T-helper 1 cell treated with Interleukin-12 subunit alpha and Interleukin-12 subunit beta and Interleukin-4 antibody, amounts not matched to agents 30 μg/mL and 1 μg/mL, for 36 hours (primary cell): Measurements from ENCODE around the gene CLASP1.
"Not testable (repeated sequence)": the region's sequence is repeated elsewhere in the genome, so short reads cannot be mapped to it uniquely, and the experiment has no call there.

Experiments used
- H3K27ac Mint-ChIP-seq: one replicate; pipeline ENCODE4 v1.8.0; 2021; ENCODE audit warnings: mild to moderate bottlenecking, mixed read lengths
- H3K27me3 Mint-ChIP-seq: one replicate; pipeline ENCODE4 v1.8.0; 2021; ENCODE audit warnings: low read depth, mixed read lengths
- H3K36me3 Mint-ChIP-seq: one replicate; pipeline ENCODE4 v1.8.0; 2021; ENCODE audit warnings: low read depth, mixed read lengths
- H3K4me1 Mint-ChIP-seq: one replicate; pipeline ENCODE4 v1.8.0; 2021; ENCODE audit warnings: low read depth, mixed read lengths
- H3K4me3 Mint-ChIP-seq: one replicate; pipeline ENCODE4 v1.8.0; 2021; ENCODE audit warnings: mild to moderate bottlenecking, moderate library complexity, mixed read lengths
- H3K9me3 Mint-ChIP-seq: one replicate; pipeline ENCODE4 v1.8.0; 2021; ENCODE audit warnings: mixed read lengths

Gene CLASP1

GRCh38 chr2:121351521-121352318 is 297.5 kb downstream of the CLASP1 start:
- H3K27me3 Mint-ChIP-seq = no peaks in the 10 kb centered on the region
- H3K9me3 Mint-ChIP-seq = no peaks in the 10 kb centered on the region
- peaks cover 25% of the 10 kb centered on the region for H3K36me3 Mint-ChIP-seq
- H3K27ac Mint-ChIP-seq = no peak overlapping the region
- H3K4me3 Mint-ChIP-seq = no peak overlapping the region
- peaks cover 4% of the 10 kb centered on the region for H3K4me1 Mint-ChIP-seq

GRCh38 chr2:121350890-121351289 is 298.4 kb downstream of the CLASP1 start:
- no peak overlapping the region for H3K27ac Mint-ChIP-seq
- H3K4me1 Mint-ChIP-seq = peaks cover 2% of the 10 kb centered on the region
- no peaks in the 10 kb centered on the region for H3K9me3 Mint-ChIP-seq
- no peak overlapping the region for H3K4me3 Mint-ChIP-seq
- H3K27me3 Mint-ChIP-seq = no peaks in the 10 kb centered on the region
- peaks cover 27% of the 10 kb centered on the region for H3K36me3 Mint-ChIP-seq

GRCh38 chr2:121350402-121350775 is 298.9 kb downstream of the CLASP1 start:
- H3K4me3 Mint-ChIP-seq = no peak overlapping the region
- H3K27me3 Mint-ChIP-seq = no peaks in the 10 kb centered on the region
- peaks cover under 1% of the 10 kb centered on the region for H3K4me1 Mint-ChIP-seq
- H3K27ac Mint-ChIP-seq = no peak overlapping the region
- peaks cover 27% of the 10 kb centered on the region for H3K36me3 Mint-ChIP-seq
- H3K9me3 Mint-ChIP-seq = no peaks in the 10 kb centered on the region

- Mint-ChIP-seq H3K9me3 (no peaks in the 10 kb centered on the region), H3K4me3 (no peak overlapping the region), H3K4me1 (no peaks in the 10 kb centered on the region), H3K36me3 (peaks cover 27% of the 10 kb centered on the region), H3K27ac (no peak overlapping the region), H3K27me3 (no peaks in the 10 kb centered on the region)
Observed at GRCh38 chr2:121349721-121350401, 299.4 kb downstream of the CLASP1 start.

- Mint-ChIP-seq H3K27me3 (no peaks in the 10 kb centered on the region), H3K36me3 (peaks cover 20% of the 10 kb centered on the region), H3K27ac (no peak overlapping the region), H3K4me1 (no peaks in the 10 kb centered on the region), H3K9me3 (no peaks in the 10 kb centered on the region), H3K4me3 (no peak overlapping the region)
Observed at GRCh38 chr2:121348128-121348740, 301.0 kb downstream of the CLASP1 start.

GRCh38 chr2:121346859-121347258 is 302.4 kb downstream of the CLASP1 start:
- Mint-ChIP-seq H3K36me3 (peaks cover 24% of the 10 kb centered on the region), H3K4me1 (no peaks in the 10 kb centered on the region), H3K9me3 (no peaks in the 10 kb centered on the region), H3K27me3 (no peaks in the 10 kb centered on the region), H3K4me3 (no peak overlapping the region), H3K27ac (no peak overlapping the region)

- Mint-ChIP-seq H3K4me1 (no peaks in the 10 kb centered on the region), H3K36me3 (peaks cover 24% of the 10 kb centered on the region), H3K27me3 (no peaks in the 10 kb centered on the region), H3K4me3 (no peak overlapping the region), H3K27ac (no peak overlapping the region), H3K9me3 (no peaks in the 10 kb centered on the region)
Observed at GRCh38 chr2:121346407-121346806, 302.9 kb downstream of the CLASP1 start.

GRCh38 chr2:121345887-121346286 is 303.4 kb downstream of the CLASP1 start:
- H3K27ac Mint-ChIP-seq = no peak overlapping the region
- H3K4me3 Mint-ChIP-seq = no peak overlapping the region
- no peaks in the 10 kb centered on the region for H3K27me3 Mint-ChIP-seq
- H3K36me3 Mint-ChIP-seq = peaks cover 25% of the 10 kb centered on the region
- no peaks in the 10 kb centered on the region for H3K4me1 Mint-ChIP-seq
- no peaks in the 10 kb centered on the region for H3K9me3 Mint-ChIP-seq

- H3K4me1 Mint-ChIP-seq = no peaks in the 10 kb centered on the region
- H3K9me3 Mint-ChIP-seq = no peaks in the 10 kb centered on the region
- H3K4me3 Mint-ChIP-seq = no peak overlapping the region
- peaks cover 30% of the 10 kb centered on the region for H3K36me3 Mint-ChIP-seq
- no peak overlapping the region for H3K27ac Mint-ChIP-seq
- H3K27me3 Mint-ChIP-seq = no peaks in the 10 kb centered on the region
Observed at GRCh38 chr2:121345101-121345500, 304.2 kb downstream of the CLASP1 start.

GRCh38 chr2:121343828-121344399 is 305.3 kb downstream of the CLASP1 start:
- not testable (repeated sequence) for H3K27me3 Mint-ChIP-seq, H3K4me1 Mint-ChIP-seq, H3K9me3 Mint-ChIP-seq, H3K27ac Mint-ChIP-seq, H3K4me3 Mint-ChIP-seq
- peaks cover 34% of the 10 kb centered on the region for H3K36me3 Mint-ChIP-seq

GRCh38 chr2:121343191-121343590 is 306.1 kb downstream of the CLASP1 start:
- H3K27me3 Mint-ChIP-seq = no peaks in the 10 kb centered on the region
- H3K4me3 Mint-ChIP-seq = no peak overlapping the region
- peaks cover 30% of the 10 kb centered on the region for H3K36me3 Mint-ChIP-seq
- no peaks in the 10 kb centered on the region for H3K4me1 Mint-ChIP-seq
- no peaks in the 10 kb centered on the region for H3K9me3 Mint-ChIP-seq
- no peak overlapping the region for H3K27ac Mint-ChIP-seq

- Mint-ChIP-seq H3K4me1 (no peaks in the 10 kb centered on the region), H3K27me3 (no peaks in the 10 kb centered on the region), H3K36me3 (peaks cover 27% of the 10 kb centered on the region), H3K4me3 (no peak overlapping the region), H3K27ac (no peak overlapping the region), H3K9me3 (no peaks in the 10 kb centered on the region)
Observed at GRCh38 chr2:121342751-121343150, 306.5 kb downstream of the CLASP1 start.

GRCh38 chr2:121340926-121341325 is 308.3 kb downstream of the CLASP1 start:
- H3K9me3 Mint-ChIP-seq = no peaks in the 10 kb centered on the region
- no peak overlapping the region for H3K27ac Mint-ChIP-seq
- no peaks in the 10 kb centered on the region for H3K4me1 Mint-ChIP-seq
- no peak overlapping the region for H3K4me3 Mint-ChIP-seq
- H3K36me3 Mint-ChIP-seq = peaks cover 16% of the 10 kb centered on the region
- no peaks in the 10 kb centered on the region for H3K27me3 Mint-ChIP-seq

- no peaks in the 10 kb centered on the region for H3K4me1 Mint-ChIP-seq
- H3K9me3 Mint-ChIP-seq = no peaks in the 10 kb centered on the region
- peaks cover 14% of the 10 kb centered on the region for H3K36me3 Mint-ChIP-seq
- no peak overlapping the region for H3K27ac Mint-ChIP-seq
- no peaks in the 10 kb centered on the region for H3K27me3 Mint-ChIP-seq
- no peak overlapping the region for H3K4me3 Mint-ChIP-seq
Observed at GRCh38 chr2:121338281-121338680, 311.0 kb downstream of the CLASP1 start.
